Spleen (tissue), 7 donors: Measurements from ENCODE around the gene DNPEP.

ENCODE experiments used
- CTCF ChIP-seq, 11 experiments: fragments of 200-600 bp in 7 of 11; fragments of 450-650 bp in 4 of 11; sonication (generic) in 4 of 11; IDR thresholded peaks in 8 of 11; conservative IDR thresholded peaks in 3 of 11; 1 replicate in 7 of 11; 2 replicates in 4 of 11; pipeline versions ENCODE4 v1.4.0 to v1.8.0; 2016 to 2021; ENCODE audit warnings: antibody characterized with exemption in 11 of 11, inconsistent platforms in 4 of 11, mild to moderate bottlenecking in 1 of 11
- POLR2A ChIP-seq, 3 donors: fragments of 450-650 bp; IDR thresholded peaks; one replicate each; pipeline ENCODE4 v1.5.1; 2017; ENCODE audit warnings: antibody characterized with exemption in 3 of 3, mild to moderate bottlenecking in 1 of 3
- donor health status: DM: no; HTN: no; CAD: no; lungs with moderate emphysema.
- donor health status: DM: no; HTN: no; CAD: no.
- donor health status: DM: no; HTN: no; CAD: no.

- TF ChIP-seq POLR2A (IDR thresholded peaks at IDR 0.05) (no peak), CTCF (IDR thresholded peaks at IDR 0.05 in 8 of 11, conservative IDR thresholded peaks at IDR 0.05 in 3 of 11) (no peak)
Observed at GRCh38 chr2:219428469-219428868, 40.8 kb upstream of the DNPEP start.
